Stimulated activated CD8-positive, alpha-beta memory T cell treated with anti-CD3 and anti-CD28 coated beads, Interleukin-4, amount 100 ng/mL, for 1 hour (primary cell): ENCODE measurements around the gene OAS1.

Experiments used
- DNase-seq, 2 donors: peaks; one replicate each; pipeline ENCODE4 v3.0.0-alpha.2; 2020; ENCODE audit warnings: low read depth in 2 of 2, low spot score in 1 of 2

The OAS1 gene

GRCh38 chr12:112906712-112907414 lies at the start of gene OAS1:
Gene OAS1 (plus strand): TSS chr12:112906962. CDS start chr12:112907040, 78 bp downstream.
- DNase-seq = peak in 1 of 2 donors; percentile 9

- no peak for DNase-seq
Measured at GRCh38 chr12:112859291-112859690, 47.5 kb upstream of the OAS1 start.

- DNase-seq = no peak
Measured at GRCh38 chr12:112860181-112860580, 46.6 kb upstream of the OAS1 start.

DNA sequence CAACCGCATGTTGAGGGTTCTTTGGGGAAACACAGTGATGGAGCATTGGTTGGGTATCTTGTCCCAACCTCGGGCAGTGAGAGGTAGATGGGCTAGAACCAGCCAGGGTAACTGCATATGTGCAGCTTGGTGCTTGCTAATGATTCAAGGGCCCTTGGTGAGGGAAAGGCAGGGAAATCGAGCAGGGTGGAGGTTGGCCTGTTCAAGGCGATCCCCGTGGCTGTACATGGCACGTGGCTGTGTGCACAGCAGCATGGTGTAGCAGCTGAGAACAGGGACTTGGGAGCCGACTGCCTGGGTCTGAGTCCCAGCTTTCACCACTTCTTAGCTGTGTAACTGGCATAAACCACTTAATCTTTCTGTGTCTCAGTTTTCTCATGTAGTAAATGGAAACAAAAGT lies 45.5 kb upstream of the OAS1 start:
- no peak for DNase-seq

- DNase-seq = no peak
Measured at GRCh38 chr12:112862636-112863290, 44.0 kb upstream of the OAS1 start.

- DNase-seq = no peak
Measured at GRCh38 chr12:112868459-112869041, 38.2 kb upstream of the OAS1 start.

- DNase-seq = no peak
Measured at GRCh38 chr12:112869091-112869490, 37.7 kb upstream of the OAS1 start.

DNA sequence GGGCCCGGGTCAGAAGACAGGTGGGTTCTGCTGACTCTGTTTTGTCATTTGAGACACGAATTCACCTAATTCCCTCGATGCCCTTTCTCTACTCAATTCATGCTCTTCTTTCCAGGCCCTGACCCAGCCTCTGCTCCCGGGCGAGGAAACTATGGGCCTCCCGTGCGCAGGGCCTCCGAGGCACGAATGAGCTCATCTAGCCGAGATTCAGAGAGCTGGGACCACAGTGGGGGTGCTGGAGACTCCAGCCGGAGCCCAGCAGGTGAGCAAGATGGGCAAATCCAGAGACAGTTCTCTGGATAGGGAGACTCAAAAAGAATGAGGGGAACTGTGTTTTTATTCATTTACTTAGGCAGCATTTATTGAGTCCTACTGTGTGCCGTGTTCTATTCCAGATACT lies 37.0 kb upstream of the OAS1 start:
- no peak for DNase-seq

DNA sequence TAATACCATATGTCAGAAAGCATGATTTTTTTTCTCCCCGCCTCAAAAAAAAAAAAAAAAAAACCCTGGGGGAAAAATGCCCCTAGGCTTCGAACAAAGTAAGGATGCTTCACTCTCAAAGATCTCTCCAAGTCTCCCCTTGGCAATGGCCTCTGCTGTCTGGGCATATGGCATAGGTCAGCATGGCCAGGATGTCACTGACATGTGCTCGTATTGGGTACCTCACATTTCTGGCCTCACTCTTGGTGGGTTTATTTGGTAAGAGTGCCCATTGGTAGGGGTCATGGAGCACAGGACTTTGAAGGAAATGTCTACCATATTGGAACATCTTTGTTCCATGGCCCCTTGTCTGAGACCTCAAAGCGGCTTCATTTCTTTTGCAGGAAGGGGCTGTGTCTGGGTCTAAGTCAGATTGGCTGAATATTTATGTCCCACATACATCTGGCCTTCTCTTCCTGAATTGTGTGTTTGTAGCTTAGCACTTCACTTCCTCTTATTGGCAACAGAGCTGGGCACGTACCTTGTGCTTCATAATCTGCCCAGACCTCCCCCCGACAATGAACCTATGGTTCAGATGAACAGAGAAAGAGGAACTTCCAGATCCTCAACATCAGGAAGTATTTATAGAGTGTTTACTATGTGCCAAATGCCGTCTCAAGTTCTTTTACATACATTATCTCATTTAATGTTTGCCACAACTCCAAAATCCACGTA lies 36.3 kb upstream of the OAS1 start:
- no peak for DNase-seq

DNA sequence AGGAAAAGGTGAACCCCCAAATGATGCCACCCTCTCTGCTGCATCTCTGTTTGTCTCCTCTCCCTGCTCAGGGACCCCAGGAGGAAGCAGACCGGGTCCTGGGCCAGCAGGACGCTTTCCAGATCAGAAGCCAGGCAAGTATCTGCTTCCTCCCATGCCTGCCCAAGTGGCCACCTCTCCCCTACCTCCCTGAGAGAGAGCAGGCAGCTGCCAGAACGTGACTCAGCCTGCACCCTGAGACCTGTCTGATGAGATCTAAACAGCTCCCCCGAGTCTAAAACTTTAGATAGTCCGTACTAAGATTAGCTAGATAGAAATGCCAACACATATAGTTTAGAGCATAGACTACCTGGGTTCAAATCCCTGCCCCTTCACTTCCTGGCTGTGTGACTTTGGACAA lies 31.2 kb upstream of the OAS1 start:
- no peak for DNase-seq

GRCh38 chr12:112876506-112876905 lies 30.3 kb upstream of the OAS1 start:
- no peak for DNase-seq

GRCh38 chr12:112877006-112877405 lies 29.8 kb upstream of the OAS1 start:
- DNase-seq = no peak

GRCh38 chr12:112878488-112878887 lies 28.3 kb upstream of the OAS1 start:
- DNase-seq = no peak

DNA sequence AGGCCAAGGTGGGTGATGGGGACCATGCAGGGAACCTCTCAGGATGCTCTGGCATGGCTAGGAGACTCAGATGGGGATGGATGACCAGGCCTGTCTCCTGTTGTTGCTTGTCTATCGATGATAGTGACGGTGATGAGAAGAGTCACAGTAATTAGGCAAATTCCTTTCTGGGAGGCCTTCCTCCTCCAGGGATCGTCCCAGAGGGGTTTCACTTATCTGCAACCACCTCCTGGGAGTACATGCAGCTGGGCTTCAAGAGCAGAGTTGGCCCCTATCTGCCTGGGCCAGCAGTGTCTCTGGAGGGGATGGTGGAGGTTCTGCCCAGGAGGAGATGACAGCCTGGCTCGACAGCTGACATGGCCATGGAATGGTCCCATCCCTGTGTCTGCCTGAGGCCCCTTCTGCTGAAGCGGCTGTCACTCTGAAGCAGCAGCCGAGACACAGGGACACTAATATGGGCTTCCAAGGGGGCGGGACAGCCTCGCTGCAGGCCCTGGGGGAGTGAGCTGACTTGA lies 27.5 kb upstream of the OAS1 start:
- DNase-seq = no peak

DNA sequence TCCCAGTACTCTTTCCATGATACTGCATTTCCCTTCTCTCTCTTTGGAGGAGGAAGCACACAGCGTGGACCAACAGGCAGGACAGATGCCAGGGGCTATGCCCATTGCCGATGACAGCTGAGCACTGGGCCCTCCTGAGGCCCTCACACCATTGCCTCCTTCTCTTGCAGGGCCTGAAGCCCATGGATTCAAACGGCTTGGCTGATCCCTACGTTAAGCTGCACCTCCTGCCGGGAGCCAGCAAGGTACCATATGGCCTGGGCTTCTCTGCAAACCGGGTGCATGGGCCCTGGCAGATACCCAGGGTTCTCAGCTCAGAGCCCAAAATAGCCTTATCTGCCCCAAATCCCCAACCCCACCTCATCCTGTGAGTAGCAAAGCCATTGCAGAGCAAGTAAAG lies 25.2 kb upstream of the OAS1 start:
- no peak for DNase-seq

DNA sequence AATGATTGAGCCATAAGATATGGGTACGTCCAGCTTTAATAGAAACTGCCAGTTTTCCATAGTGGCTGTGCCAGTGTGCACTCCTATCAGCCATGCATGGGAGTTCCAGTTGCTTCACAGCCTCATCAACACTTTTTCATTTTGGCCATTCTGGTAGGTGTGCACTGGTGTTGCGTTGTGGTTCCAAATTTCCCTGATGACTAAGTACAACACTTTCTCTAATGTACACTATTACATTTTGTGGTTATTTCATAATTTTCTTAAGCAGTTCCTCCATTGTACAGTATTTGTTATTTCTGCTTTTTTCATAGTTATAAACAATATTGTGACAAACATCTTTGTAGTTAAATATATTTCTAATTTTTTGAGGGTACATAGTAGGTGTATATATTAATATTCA lies 21.5 kb upstream of the OAS1 start:
- DNase-seq = no peak

- DNase-seq = no peak
Measured at GRCh38 chr12:112887550-112887949, 19.2 kb upstream of the OAS1 start.

DNA sequence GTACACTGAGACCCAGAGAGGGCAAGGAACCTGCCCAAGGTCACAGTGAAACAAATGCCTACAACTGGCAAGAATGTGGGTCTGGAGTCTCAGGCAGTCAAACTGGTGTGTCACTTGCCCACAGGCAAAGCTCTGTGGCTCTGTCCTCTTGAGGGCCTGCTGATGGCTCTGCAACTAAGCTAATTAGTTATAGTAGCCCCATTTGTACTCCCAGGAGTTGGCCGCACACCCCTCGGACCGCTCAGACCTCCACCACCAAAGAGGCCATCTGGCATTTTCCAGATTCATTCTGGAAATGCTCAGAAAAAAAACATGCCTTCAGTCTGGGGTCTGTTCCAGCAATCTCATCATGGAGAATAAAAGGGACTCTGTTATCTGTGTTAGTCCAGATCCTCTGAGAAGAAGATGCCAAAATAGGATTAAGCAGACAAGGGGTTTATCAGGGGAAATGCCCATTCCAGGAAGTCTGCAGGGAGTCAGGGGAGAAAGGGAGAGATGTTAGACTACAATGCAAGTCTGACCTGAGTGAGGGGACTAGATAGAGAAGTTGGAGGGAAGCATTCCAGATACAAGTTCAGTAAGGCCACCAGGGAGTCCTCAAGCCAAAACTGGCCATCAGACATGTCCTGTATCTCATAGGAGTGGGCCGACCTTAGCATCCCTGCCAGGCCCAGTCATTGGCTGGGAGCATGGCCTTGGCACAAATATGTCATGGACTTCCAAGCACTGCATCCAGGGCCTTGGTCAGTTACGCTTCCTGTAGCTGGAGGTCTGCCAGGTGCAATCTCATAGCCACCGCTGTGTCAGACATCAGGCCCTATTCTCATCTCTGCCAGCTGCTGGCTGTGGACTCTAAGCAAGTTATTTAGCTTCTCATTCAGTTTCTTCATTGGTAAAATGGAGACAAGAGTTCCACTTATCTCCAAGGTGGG lies 15.4 kb upstream of the OAS1 start:
- DNase-seq = no peak

- DNase-seq = no peak
Measured at GRCh38 chr12:112892856-112893255, 13.9 kb upstream of the OAS1 start.

DNA sequence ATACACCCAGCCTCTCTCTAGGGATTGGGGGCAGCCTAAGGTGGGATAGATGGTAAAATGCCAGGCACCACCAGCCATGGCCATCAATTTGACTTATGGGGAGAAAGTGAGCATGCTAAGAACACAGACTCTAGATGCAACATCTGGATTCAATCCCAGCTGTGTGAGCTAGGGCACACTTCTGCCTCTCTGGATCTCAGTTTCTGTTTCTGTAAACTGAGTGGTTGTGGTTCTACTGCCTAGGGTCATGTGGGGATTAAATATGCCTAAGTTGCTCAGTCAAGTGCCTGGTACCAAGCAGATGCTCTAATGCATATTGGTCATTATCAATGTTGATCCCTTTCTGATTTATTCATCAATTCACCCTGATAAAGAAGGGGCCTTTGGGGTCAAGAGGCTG lies 12.6 kb upstream of the OAS1 start:
- DNase-seq = no peak

- no peak for DNase-seq
Measured at GRCh38 chr12:112898380-112898779, 8.4 kb upstream of the OAS1 start.
